ENCODE measurements around the gene S100A16.

Gene S100A16

GRCh38 chr1:153557877-153558276 lies 55.1 kb downstream of the S100A16 start:
- H3K4me3 Mint-ChIP-seq = no peak overlapping the region
- H3K9me3 Mint-ChIP-seq (ENCODE audit: low read depth) = no peaks in the 10 kb centered on the region
- no peaks in the 10 kb centered on the region for H3K27me3 Mint-ChIP-seq
- no peak overlapping the region for H3K27ac Mint-ChIP-seq
- no peaks in the 10 kb centered on the region for H3K36me3 Mint-ChIP-seq
- H3K4me1 Mint-ChIP-seq (ENCODE audit: low read depth) = no peaks in the 10 kb centered on the region

Data from activated naive CD8-positive, alpha-beta T cell (primary cell).